Neural progenitor cell (in vitro differentiated cells): ENCODE data around the gene TRAPPC2L. TPM values are rescaled to one million over a fixed set of nuclear protein-coding genes. Genes with fewer than 3 reads are reported as not detected.

Source experiments
- DNase-seq: peaks from one replicate; pipeline ENCODE4 v3.0.0-alpha.2; 2016; ENCODE audit warnings: low spot score
- H2AFZ ChIP-seq: fragments of 200-600 bp; sonication (generic); replicated peaks from 2 replicates; pipeline ENCODE4 v1.6.1; 2016; ENCODE audit warnings: antibody characterized with exemption
- H3F3A ChIP-seq: fragments of 200-600 bp; sonication (generic); 2 replicates; pipeline ENCODE4 v1.6.1; 2016; ENCODE audit warnings: antibody characterized with exemption, low read depth
- H3K27ac ChIP-seq: fragments of 200-600 bp; sonication (generic); 2 replicates; pipeline ENCODE4 v1.5.1; 2016; ENCODE audit warnings: mild to moderate bottlenecking
- H3K27me3 ChIP-seq: fragments of 200-600 bp; sonication (generic); 2 replicates; pipeline ENCODE4 v1.6.1; 2016; ENCODE audit warnings: mild to moderate bottlenecking, moderate library complexity
- H3K36me3 ChIP-seq: fragments of 200-600 bp; sonication (generic); 2 replicates; pipeline ENCODE4 v1.5.1; 2016
- H3K4me1 ChIP-seq: fragments of 200-600 bp; sonication (generic); 2 replicates; pipeline ENCODE4 v1.6.1; 2016; ENCODE audit warnings: mixed run types
- H3K4me2 ChIP-seq: fragments of 200-600 bp; sonication (generic); 2 replicates; pipeline ENCODE4 v1.6.1; 2016
- H3K4me3 ChIP-seq: fragments of 200-600 bp; sonication (generic); 2 replicates; pipeline ENCODE4 v1.5.1; 2016
- H3K79me2 ChIP-seq: fragments of 200-600 bp; sonication (generic); 2 replicates; pipeline ENCODE4 v1.6.1; 2016; ENCODE audit warnings: low read depth
- H3K9ac ChIP-seq: fragments of 200-600 bp; sonication (generic); 2 replicates; pipeline ENCODE4 v1.6.1; 2016
- H3K9me3 ChIP-seq: fragments of 200-600 bp; sonication (generic); 2 replicates; pipeline ENCODE4 v1.5.1; 2016; ENCODE audit warnings: low read depth
- H4K20me1 ChIP-seq: fragments of 200-600 bp; sonication (generic); 2 replicates; pipeline ENCODE4 v1.6.1; 2016; ENCODE audit warnings: low read depth
- H3K27ac Mint-ChIP-seq: 3 replicates; pipeline ENCODE4 v1.8.0; 2021; ENCODE audit warnings: mixed read lengths
- H3K27me3 Mint-ChIP-seq: 2 replicates; pipeline ENCODE4 v1.8.0; 2022; ENCODE audit warnings: low read depth, mild to moderate bottlenecking, inconsistent platforms, moderate library complexity, mixed read lengths; ENCODE audit not compliant: insufficient read depth
- H3K36me3 Mint-ChIP-seq: 3 replicates; pipeline ENCODE4 v1.8.0; 2021; ENCODE audit warnings: mixed read lengths
- H3K4me1 Mint-ChIP-seq: 3 replicates; pipeline ENCODE4 v1.8.0; 2021; ENCODE audit warnings: mixed read lengths
- H3K4me3 Mint-ChIP-seq: 3 replicates; pipeline ENCODE4 v1.8.0; 2021; ENCODE audit warnings: mild to moderate bottlenecking, moderate library complexity, mixed read lengths
- H3K9me3 Mint-ChIP-seq: 3 replicates; pipeline ENCODE4 v1.8.0; 2020; ENCODE audit warnings: mixed read lengths
- CTCF ChIP-seq: fragments of 200-600 bp; sonication (generic); IDR thresholded peaks from 2 replicates; pipeline ENCODE4 v1.5.1; 2017; ENCODE audit warnings: antibody characterized with exemption, mild to moderate bottlenecking
- EZH2 ChIP-seq: fragments of 200-600 bp; sonication (generic); IDR thresholded peaks from 2 replicates; pipeline ENCODE4 v1.6.1; 2017; ENCODE audit warnings: antibody characterized with exemption, mild to moderate bottlenecking, moderate library complexity
- EZH2phosphoT487 ChIP-seq: fragments of 200-600 bp; sonication (generic); IDR thresholded peaks from 2 replicates; pipeline ENCODE4 v1.6.1; 2017; ENCODE audit warnings: antibody characterized with exemption
- total RNA-seq: library from RNA; depleted of rRNA; stranded (reverse); fragments of >200 nt; gene quantifications from 2 replicates; pipeline ENCODE4 v1.2.3, GENCODE V29; 2015; ENCODE audit warnings: low replicate concordance

Gene TRAPPC2L
- total RNA-seq, 1 donor from 2014 or later: 31.8 TPM

- no peak within 1 kb of the TSS for H3K4me3 Mint-ChIP-seq
Measured at GRCh38 chr16:88866151-88866920, 9.4 kb downstream of the TRAPPC2L start, which contains the start of gene PABPN1L. Gene PABPN1L (minus strand): TSS chr16:88866660. CDS start chr16:88866606, 54 bp downstream.

DNA sequence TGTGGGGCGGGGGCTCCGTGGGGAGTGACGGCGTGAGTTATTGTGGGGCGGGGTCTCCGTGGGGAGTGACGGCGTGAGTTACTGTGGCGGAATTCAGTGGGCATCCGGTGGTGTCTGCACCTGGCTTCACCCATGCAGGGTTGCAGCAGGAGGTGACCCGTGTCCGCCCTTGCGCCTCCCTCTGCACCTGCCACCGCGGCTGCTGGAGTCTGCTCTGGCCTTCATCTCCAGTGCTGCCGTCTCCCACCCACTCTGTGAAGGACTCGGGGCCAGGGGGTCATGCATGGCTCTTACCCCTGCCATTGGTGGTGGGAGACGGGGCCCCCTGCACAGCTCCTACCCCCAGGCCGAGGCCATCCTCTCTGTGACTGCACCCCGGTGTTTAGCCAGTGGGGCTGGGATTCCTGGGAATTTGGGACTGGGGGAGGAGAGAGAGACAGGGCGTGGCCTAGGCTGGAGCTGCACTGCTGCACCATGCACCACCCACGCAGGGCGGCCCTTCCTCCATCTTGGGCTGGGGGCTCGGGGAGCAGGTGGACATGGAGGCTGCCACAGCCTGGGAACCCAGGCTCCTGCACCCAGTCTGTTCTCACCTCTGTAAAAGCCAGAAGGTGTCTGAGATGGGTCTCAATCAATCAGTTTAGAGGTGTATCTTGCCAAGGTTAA lies 10.8 kb downstream of the TRAPPC2L start:
- no peak for TF ChIP-seq EZH2
- TF ChIP-seq EZH2phosphoT487: no peak
- no peak for TF ChIP-seq CTCF
- no peak overlapping the region for H3K4me2 ChIP-seq

More at GRCh38 chr16:88866151-88866920, 9.4 kb downstream of the TRAPPC2L start, which contains the start of gene PABPN1L:
- Histone ChIP-seq H3K4me3 (no peak within 1 kb of the TSS), H3K4me1 (no peaks in the 10 kb centered on the region), H3K79me2 (no peaks in the 10 kb centered on the region), H3F3A (no peaks in the 10 kb centered on the region), H4K20me1 (no peaks in the 10 kb centered on the region), H3K4me2 (no peak within 1 kb of the TSS), H2AFZ (no peak within 1 kb of the TSS), H3K27ac (no peak within 1 kb of the TSS), H3K9ac (peak within 1 kb of the TSS; percentile 49), H3K9me3 (no peaks in the 10 kb centered on the region), H3K36me3 (no peaks in the 10 kb centered on the region), H3K27me3 (no peaks in the 10 kb centered on the region)
- DNase-seq: no peak
- peak within 1 kb of the TSS; percentile 94 for H3K27ac Mint-ChIP-seq
- no peaks in the 10 kb centered on the region for H3K9me3 Mint-ChIP-seq
- no peak for TF ChIP-seq EZH2phosphoT487
- TF ChIP-seq EZH2: no peak
- TF ChIP-seq CTCF: no peak
- no peaks in the 10 kb centered on the region for H3K4me1 Mint-ChIP-seq
- H3K27me3 Mint-ChIP-seq: peaks cover 2% of the 10 kb centered on the region
- no peaks in the 10 kb centered on the region for H3K36me3 Mint-ChIP-seq

DNA sequence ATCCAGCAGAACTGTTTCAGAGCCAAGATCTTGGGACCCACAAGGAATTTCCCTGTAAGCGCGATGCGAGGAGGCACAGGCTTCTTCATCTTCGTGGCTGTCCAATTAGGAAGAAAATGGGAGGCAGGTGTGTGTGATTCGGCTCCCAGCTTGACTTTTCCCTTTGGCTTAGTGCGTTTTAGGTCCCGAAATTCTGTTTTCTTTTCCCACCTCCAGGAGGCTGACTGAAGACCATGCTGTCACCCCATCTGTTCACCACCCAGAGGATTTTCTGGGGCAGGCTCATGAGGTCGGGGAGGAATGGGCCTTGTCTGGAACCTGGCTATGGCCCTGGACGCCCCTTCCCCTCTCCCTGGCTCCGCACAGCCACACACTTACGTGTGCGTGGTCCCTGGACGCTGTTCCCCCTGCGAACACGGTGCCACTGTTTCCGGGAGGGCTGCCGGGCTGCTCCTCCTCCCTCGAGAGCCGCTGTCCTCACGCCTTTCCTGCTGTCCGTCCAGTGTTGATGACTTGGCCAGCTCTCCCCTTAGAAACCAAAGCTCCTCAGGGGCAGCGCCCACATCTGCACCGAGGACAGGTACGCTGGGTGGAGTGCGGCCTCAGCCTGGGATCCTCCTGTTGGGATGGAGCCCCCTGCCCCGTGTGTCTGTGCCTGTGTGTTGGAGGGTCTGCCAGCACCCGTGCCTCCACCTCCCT lies 12.2 kb downstream of the TRAPPC2L start:
- no peak overlapping the region for H2AFZ ChIP-seq
- TF ChIP-seq EZH2: no peak
- TF ChIP-seq EZH2phosphoT487: no peak
- no peak for TF ChIP-seq CTCF
- Mint-ChIP-seq H3K4me3 (peak overlapping the region; percentile 50), H3K36me3 (no peaks in the 10 kb centered on the region), H3K27ac (no peak overlapping the region), H3K9me3 (no peaks in the 10 kb centered on the region), H3K4me1 (no peaks in the 10 kb centered on the region), H3K27me3 (peaks cover 4% of the 10 kb centered on the region)
- H3K4me1 ChIP-seq: no peaks in the 10 kb centered on the region
- DNase-seq: no peak
- no peaks in the 10 kb centered on the region for H3F3A ChIP-seq
- H3K79me2 ChIP-seq: no peaks in the 10 kb centered on the region
- no peak overlapping the region for H3K4me3 ChIP-seq
- no peak overlapping the region for H3K4me2 ChIP-seq
- H3K36me3 ChIP-seq: no peaks in the 10 kb centered on the region
- no peaks in the 10 kb centered on the region for H3K27me3 ChIP-seq
- no peaks in the 10 kb centered on the region for H4K20me1 ChIP-seq
- no peaks in the 10 kb centered on the region for H3K9me3 ChIP-seq
- H3K27ac ChIP-seq: no peak overlapping the region
- H3K9ac ChIP-seq: no peak overlapping the region

More for the DNA sequence above, 10.8 kb downstream of the TRAPPC2L start:
- Mint-ChIP-seq H3K4me3 (no peak overlapping the region), H3K27ac (no peak overlapping the region), H3K4me1 (no peaks in the 10 kb centered on the region), H3K36me3 (no peaks in the 10 kb centered on the region), H3K9me3 (no peaks in the 10 kb centered on the region), H3K27me3 (peaks cover 2% of the 10 kb centered on the region)
- Histone ChIP-seq H3K79me2 (no peaks in the 10 kb centered on the region), H2AFZ (no peak overlapping the region), H3K4me3 (no peak overlapping the region), H3K9ac (no peak overlapping the region), H3K9me3 (no peaks in the 10 kb centered on the region), H3K36me3 (no peaks in the 10 kb centered on the region), H4K20me1 (no peaks in the 10 kb centered on the region), H3K4me1 (no peaks in the 10 kb centered on the region), H3K27ac (no peak overlapping the region), H3F3A (no peaks in the 10 kb centered on the region), H3K27me3 (no peaks in the 10 kb centered on the region)
- no peak for DNase-seq
